Measurements from ENCODE around the gene LRCH4.
"Not testable (repeated sequence)": the region's sequence is repeated elsewhere in the genome, so short reads cannot be mapped to it uniquely, and the experiment has no call there.

Gene LRCH4

DNA sequence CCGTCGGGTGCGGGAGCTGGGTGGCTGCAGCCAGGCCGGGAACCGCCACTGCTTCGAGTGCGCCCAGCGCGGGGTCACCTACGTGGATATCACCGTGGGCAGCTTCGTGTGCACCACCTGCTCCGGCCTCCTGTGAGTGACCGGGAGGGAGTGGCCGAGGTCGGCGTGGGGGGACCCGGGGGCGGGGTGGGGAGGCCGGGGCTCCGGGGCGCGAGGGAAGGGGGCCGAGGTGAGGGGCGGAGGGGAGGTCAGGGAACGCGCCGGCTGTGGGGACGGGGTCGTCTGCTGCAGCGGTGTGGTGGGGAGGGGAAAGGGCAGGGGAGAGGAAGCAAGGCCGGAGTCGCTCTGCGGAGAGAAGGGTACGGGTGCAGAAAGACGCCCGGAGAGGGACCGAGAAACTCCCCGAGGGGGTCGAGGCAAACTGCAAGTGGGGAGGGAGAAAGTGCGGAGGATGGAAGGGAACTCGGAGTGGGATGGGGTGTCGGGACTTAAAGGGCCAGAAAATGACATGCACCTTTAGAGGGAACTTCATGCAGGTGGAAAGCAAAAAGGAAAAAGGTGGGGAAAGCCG, 46.4 kb downstream of the LRCH4 start:
- Histone ChIP-seq H3K36me3 (ENCODE audit: control insufficient read depth, insufficient read depth, low read length) (no peaks in the 10 kb centered on the region), H3K9me3 (ENCODE audit: control insufficient read depth, low read length) (no peaks in the 10 kb centered on the region), H3K4me1 (peaks cover 15% of the 10 kb centered on the region), H3K79me2 (peaks cover 11% of the 10 kb centered on the region), H3K9ac (no peak overlapping the region), H3K27ac (peak overlapping the region; percentile 63), H3K27me3 (ENCODE audit: control insufficient read depth, insufficient read depth, low read length) (no peaks in the 10 kb centered on the region), H3K4me3 (ENCODE audit: low read depth, low read length) (peak overlapping the region; percentile 92), H3K4me2 (ENCODE audit: low read length) (peak overlapping the region; percentile 90), H2AFZ (peak overlapping the region; percentile 92)
- TF ChIP-seq, protein P1, sequence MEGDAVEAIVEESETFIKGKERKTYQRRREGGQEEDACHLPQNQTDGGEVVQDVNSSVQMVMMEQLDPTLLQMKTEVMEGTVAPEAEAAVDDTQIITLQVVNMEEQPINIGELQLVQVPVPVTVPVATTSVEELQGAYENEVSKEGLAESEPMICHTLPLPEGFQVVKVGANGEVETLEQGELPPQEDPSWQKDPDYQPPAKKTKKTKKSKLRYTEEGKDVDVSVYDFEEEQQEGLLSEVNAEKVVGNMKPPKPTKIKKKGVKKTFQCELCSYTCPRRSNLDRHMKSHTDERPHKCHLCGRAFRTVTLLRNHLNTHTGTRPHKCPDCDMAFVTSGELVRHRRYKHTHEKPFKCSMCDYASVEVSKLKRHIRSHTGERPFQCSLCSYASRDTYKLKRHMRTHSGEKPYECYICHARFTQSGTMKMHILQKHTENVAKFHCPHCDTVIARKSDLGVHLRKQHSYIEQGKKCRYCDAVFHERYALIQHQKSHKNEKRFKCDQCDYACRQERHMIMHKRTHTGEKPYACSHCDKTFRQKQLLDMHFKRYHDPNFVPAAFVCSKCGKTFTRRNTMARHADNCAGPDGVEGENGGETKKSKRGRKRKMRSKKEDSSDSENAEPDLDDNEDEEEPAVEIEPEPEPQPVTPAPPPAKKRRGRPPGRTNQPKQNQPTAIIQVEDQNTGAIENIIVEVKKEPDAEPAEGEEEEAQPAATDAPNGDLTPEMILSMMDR (IDR thresholded peaks at IDR 0.05): no peak

DNA sequence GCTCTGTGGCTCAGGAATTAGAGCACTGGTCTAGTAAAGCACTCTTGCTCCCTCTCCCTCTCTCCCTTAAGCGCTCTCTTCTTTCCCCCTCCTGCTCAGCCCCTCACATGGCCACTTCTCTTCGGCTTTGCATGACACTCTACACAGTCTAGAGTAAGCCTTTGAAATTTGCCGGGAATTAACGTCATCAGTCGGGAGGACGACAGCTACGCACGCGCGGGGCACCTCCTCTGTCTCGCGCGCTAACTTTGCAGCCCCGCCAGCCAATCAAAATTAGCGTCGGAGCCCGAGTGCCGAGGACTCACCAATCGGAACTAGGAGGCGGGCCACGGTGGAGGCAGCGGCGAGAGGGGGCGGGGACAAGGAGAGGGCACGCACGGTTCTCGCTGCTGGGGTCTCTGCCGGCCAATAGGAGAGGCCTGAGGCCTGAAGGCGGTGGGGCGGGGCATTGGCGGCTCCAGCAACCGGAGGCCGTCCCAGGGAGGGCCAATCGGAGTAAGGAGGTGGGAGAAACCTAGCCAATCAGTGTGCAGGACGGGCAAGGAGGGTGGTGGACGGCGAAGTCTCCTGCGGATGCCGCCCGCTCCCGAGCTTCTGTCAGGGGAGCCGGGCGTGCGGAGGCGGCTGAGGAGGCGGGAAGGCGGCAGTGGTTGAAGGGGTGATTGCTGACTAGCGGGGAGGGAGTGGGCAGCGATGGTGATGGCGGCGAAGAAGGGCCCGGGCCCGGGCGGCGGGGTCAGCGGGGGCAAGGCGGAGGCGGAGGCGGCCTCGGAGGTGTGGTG, 47.1 kb downstream of the LRCH4 start, which contains the start of gene AGFG2:
AGFG2 (plus strand) TSS at position 550 of the 782 bp plus-strand sequence; CDS start at position 694, 144 bp downstream.
- TF ChIP-seq, protein P1 (IDR thresholded peaks at IDR 0.05): no peak
- peaks cover 11% of the 10 kb centered on the region for H3K79me2 ChIP-seq
- peak within 1 kb of the TSS; percentile 92 for H3K4me3 ChIP-seq (ENCODE audit: low read depth, low read length)
- H3K4me2 ChIP-seq (ENCODE audit: low read length): peak within 1 kb of the TSS; percentile 90
- peak within 1 kb of the TSS; percentile 63 for H3K27ac ChIP-seq
- H3K36me3 ChIP-seq (ENCODE audit: control insufficient read depth, insufficient read depth, low read length): no peaks in the 10 kb centered on the region
- H2AFZ ChIP-seq: peak within 1 kb of the TSS; percentile 92
- peaks cover 9% of the 10 kb centered on the region for H3K4me1 ChIP-seq
- H3K9ac ChIP-seq: no peak within 1 kb of the TSS
- H3K9me3 ChIP-seq (ENCODE audit: control insufficient read depth, low read length): no peaks in the 10 kb centered on the region
- H3K27me3 ChIP-seq (ENCODE audit: control insufficient read depth, insufficient read depth, low read length): no peaks in the 10 kb centered on the region

DNA sequence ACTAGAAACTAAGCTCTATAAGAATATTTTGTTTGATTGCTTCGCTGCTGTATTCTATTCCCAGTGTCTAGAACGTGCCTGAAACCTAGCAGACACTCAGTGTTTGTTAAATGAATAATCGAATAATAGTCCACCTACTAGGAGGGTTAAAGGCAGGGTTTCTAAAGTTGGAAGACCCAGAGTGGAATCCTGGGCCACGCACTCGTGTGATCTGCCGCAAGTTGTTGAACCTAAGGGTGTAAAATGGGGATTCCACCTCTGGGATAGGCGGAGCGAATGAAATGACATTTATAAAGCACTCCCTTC, 47.6 kb downstream of the LRCH4 start:
- H2AFZ ChIP-seq: peak overlapping the region; percentile 73
- no peaks in the 10 kb centered on the region for H3K27me3 ChIP-seq (ENCODE audit: control insufficient read depth, insufficient read depth, low read length)
- H3K9me3 ChIP-seq (ENCODE audit: control insufficient read depth, low read length): no peaks in the 10 kb centered on the region
- H3K9ac ChIP-seq: no peak overlapping the region
- peak overlapping the region; percentile 61 for H3K4me2 ChIP-seq (ENCODE audit: low read length)
- TF ChIP-seq, protein P1 (IDR thresholded peaks at IDR 0.05): no peak
- peak overlapping the region; percentile 92 for H3K4me3 ChIP-seq (ENCODE audit: low read depth, low read length)
- peaks cover 7% of the 10 kb centered on the region for H3K4me1 ChIP-seq
- H3K36me3 ChIP-seq (ENCODE audit: control insufficient read depth, insufficient read depth, low read length): no peaks in the 10 kb centered on the region
- H3K79me2 ChIP-seq: peaks cover 11% of the 10 kb centered on the region
- peak overlapping the region; percentile 20 for H3K27ac ChIP-seq

DNA sequence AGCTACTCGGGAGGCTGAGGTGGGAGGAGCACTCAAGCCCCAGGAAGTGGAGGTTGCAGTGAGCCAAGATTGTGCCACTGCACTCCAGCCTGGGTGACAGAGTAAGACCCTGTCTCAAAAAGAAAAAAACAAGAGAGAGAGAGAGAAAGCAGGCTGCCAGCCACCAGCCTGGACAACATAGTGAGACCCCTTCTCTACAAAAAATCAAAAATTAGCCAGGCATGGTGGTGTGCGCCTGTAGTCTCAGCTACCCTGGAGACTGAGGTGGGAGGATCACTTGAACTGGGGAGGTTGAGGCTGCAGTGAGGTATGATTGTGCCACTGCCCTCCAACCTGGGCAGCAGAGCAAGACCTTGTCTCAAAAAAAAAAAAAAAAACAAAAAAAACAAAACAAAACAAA, 49.2 kb downstream of the LRCH4 start:
- not testable (repeated sequence) for H3K9ac ChIP-seq; H3K4me2 ChIP-seq (ENCODE audit: low read length); H2AFZ ChIP-seq; H3K27me3 ChIP-seq (ENCODE audit: control insufficient read depth, insufficient read depth, low read length); H3K9me3 ChIP-seq (ENCODE audit: control insufficient read depth, low read length); H3K4me1 ChIP-seq; H3K27ac ChIP-seq; H3K79me2 ChIP-seq; H3K36me3 ChIP-seq (ENCODE audit: control insufficient read depth, insufficient read depth, low read length); H3K4me3 ChIP-seq (ENCODE audit: low read depth, low read length)

DNA sequence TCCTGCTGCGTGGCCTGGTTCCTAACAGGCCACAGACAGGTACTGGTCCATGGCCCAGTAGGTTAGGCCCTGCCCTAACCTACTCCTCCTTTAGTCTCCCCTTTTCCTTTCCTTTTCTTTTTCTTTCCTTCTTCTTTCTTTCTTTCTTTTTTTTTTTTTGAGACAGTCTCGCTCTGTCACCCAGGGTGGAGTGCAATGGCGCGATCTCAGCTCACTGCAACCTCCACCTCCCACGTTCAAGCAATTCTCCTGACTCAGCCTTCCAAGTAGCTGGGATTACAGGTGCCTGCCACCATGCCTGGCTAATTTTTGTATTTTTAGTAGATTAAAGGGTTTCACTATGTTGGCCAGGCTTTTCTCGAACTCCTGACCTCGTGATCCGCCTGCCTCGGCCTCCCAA, 49.9 kb downstream of the LRCH4 start:
- H3K4me3 ChIP-seq (ENCODE audit: low read depth, low read length); H3K9ac ChIP-seq; H3K27ac ChIP-seq; H3K79me2 ChIP-seq; H2AFZ ChIP-seq; H3K9me3 ChIP-seq (ENCODE audit: control insufficient read depth, low read length); H3K36me3 ChIP-seq (ENCODE audit: control insufficient read depth, insufficient read depth, low read length); H3K27me3 ChIP-seq (ENCODE audit: control insufficient read depth, insufficient read depth, low read length); H3K4me1 ChIP-seq; H3K4me2 ChIP-seq (ENCODE audit: low read length): not testable (repeated sequence)
